Aorta (tissue), 5 donors: ENCODE results near the gene CPEB4. TPM values are rescaled to one million over a fixed set of nuclear protein-coding genes. Genes with fewer than 3 reads are reported as not detected.

Source experiments
- ATAC-seq: fragments of 200-7000 bp; cut with Tn5 transposase; one replicate; pipeline ENCODE4 v1.9.1; 2022; ENCODE audit warnings: moderate library complexity; ENCODE audit not compliant: low FRiP score
- DNase-seq, 2 donors: peaks; one replicate each; pipeline ENCODE4 v3.0.0-alpha.2; 2020
- H3K27ac ChIP-seq, 2 donors: one replicate each; pipeline ENCODE4 v1.5.1; 2013; ENCODE audit warnings: low read length in 2 of 2, mild to moderate bottlenecking in 2 of 2, moderate library complexity in 2 of 2, control low read depth in 1 of 2, inconsistent platforms in 1 of 2, low read depth in 1 of 2
- H3K27me3 ChIP-seq, 2 donors: one replicate each; pipeline ENCODE4 v1.6.1; 2013; ENCODE audit warnings: control low read depth in 1 of 2, low read length in 1 of 2, mild to moderate bottlenecking in 1 of 2, moderate library complexity in 1 of 2; ENCODE audit not compliant: insufficient read depth in 2 of 2, control insufficient read depth in 1 of 2
- H3K36me3 ChIP-seq, 2 donors: one replicate each; pipeline ENCODE4 v1.6.1; 2013; ENCODE audit warnings: control low read depth in 1 of 2, low read length in 1 of 2, mild to moderate bottlenecking in 1 of 2; ENCODE audit not compliant: insufficient read depth in 2 of 2, control insufficient read depth in 1 of 2
- H3K4me1 ChIP-seq, 2 donors: one replicate each; pipeline ENCODE4 v1.6.1; 2013; ENCODE audit warnings: low read length in 2 of 2, control low read depth in 1 of 2, mild to moderate bottlenecking in 1 of 2, moderate library complexity in 1 of 2; ENCODE audit not compliant: insufficient read depth in 2 of 2, control insufficient read depth in 1 of 2
- H3K4me3 ChIP-seq, 2 donors: one replicate each; pipeline ENCODE4 v1.5.1; 2013; ENCODE audit warnings: low read length in 2 of 2, control low read depth in 1 of 2, mild to moderate bottlenecking in 1 of 2
- H3K9me3 ChIP-seq: one replicate; pipeline ENCODE4 v1.6.1; 2013; ENCODE audit warnings: mild to moderate bottlenecking, low read length; ENCODE audit not compliant: control insufficient read depth
- WGBS, 2 donors: extraction: QIAGEN DNeasy Blood & Tissue Kit; methylation state at CpG; one replicate each; pipeline ENCODE4 v1.1.7; 2013; 5-methylcytosine and 5-hydroxymethylcytosine counted together
- intact Hi-C, 2 donors: fragments of 100-400 bp; cut with DNase I; formaldehyde crosslinking; loops; one replicate each; pipeline versions ENCODE4 v1.14.2 to v1.15.0; 2022
- polyA plus RNA-seq, 2 donors: library from polyadenylated mRNA; stranded (reverse); fragments of 200-250 nt; gene quantifications; one replicate each; pipeline ENCODE4 v1.2.3, GENCODE V29; 2013
- total RNA-seq, 2 donors: library from RNA; stranded (reverse); fragmentation: NEBNext Ultra II Directional; extraction: Animal tissue kit (Norgen Biotek cat#: 25700); gene quantifications; one replicate each; pipeline ENCODE4 v1.2.1, GENCODE V29; 2021
- donor health status: healthy with polysubstance abuse.
- donor health status: Bipolar disorder and iron deficiency.
- donor health status: DM: no; HTN: no; CAD: no.
- donor health status: DM: no; HTN: no; CAD: no.
- donor health status: DM: yes; HTN: yes; CAD: no.

Gene CPEB4
- total and polyA plus RNA-seq, 4 donors = 9.0 to 80.1 (median 30.5) TPM

- ATAC-seq (no peak), DNase-seq (no peak)
- intact Hi-C loops = no loop called here
- no peak overlapping the region for H3K27ac ChIP-seq
- H3K4me1 ChIP-seq = no peaks in the 10 kb centered on the region
- H3K27me3 ChIP-seq = no peaks in the 10 kb centered on the region
- H3K4me3 ChIP-seq = no peak overlapping the region
- 75 to 76% methylated on average over 2 of the region's 2 CpGs for WGBS, 2 donors
- H3K36me3 ChIP-seq = peaks cover 0 to 5% of the 10 kb centered on the region in 2 donors
- H3K9me3 ChIP-seq = no peaks in the 10 kb centered on the region
Measured at GRCh38 chr5:173940269-173940668, 52.1 kb downstream of the CPEB4 start.

DNA sequence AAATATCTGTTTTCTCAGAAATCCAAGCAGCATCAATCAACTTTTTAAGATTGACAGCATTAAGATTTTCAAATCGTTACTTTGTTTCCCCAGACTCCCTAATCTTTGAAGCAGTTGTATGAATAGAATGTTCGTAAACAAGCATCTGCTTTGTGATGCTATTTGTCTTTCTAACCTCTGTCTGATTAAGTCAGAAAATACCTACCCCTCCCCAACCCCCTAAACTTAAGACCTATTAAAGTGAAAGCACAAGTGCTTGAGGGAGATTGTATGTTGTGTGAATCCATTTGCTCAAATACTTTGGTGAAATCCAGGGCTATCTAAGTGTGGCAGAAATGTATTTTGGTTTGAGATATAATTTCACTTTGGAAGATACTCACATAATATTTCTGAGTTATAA, 53.0 kb downstream of the CPEB4 start:
- DNase-seq (no peak), ATAC-seq (no peak)
- no peak overlapping the region for H3K27ac ChIP-seq
- H3K4me1 ChIP-seq = no peaks in the 10 kb centered on the region
- WGBS, 2 donors = 87 to 93% methylated on average over 2 of the region's 2 CpGs
- H3K4me3 ChIP-seq = no peak overlapping the region
- intact Hi-C loops = no loop called here
- H3K27me3 ChIP-seq = no peaks in the 10 kb centered on the region
- no peaks in the 10 kb centered on the region for H3K9me3 ChIP-seq
- peaks cover 0 to 5% of the 10 kb centered on the region in 2 donors for H3K36me3 ChIP-seq

- intact Hi-C loops = no loop called here
- WGBS, 2 donors = 87 to 88% methylated on average over 9 of the region's 9 CpGs
- Histone ChIP-seq H3K9me3 (no peaks in the 10 kb centered on the region), H3K27ac (no peak overlapping the region), H3K4me3 (no peak overlapping the region), H3K27me3 (no peaks in the 10 kb centered on the region), H3K4me1 (no peaks in the 10 kb centered on the region), H3K36me3 (peaks cover 0 to 5% of the 10 kb centered on the region in 2 donors)
- no peak for ATAC-seq
- no peak for DNase-seq
Measured at GRCh38 chr5:173941758-173942401, 53.7 kb downstream of the CPEB4 start.

GRCh38 chr5:173944511-173944910, 56.4 kb downstream of the CPEB4 start:
- H3K27ac ChIP-seq = no peak overlapping the region
- no peaks in the 10 kb centered on the region for H3K4me1 ChIP-seq
- 17 to 24% methylated on average over 2 of the region's 2 CpGs for WGBS, 2 donors

GRCh38 chr5:173945160-173945559, 57.0 kb downstream of the CPEB4 start:
- ATAC-seq = no peak

More at GRCh38 chr5:173944511-173944910, 56.4 kb downstream of the CPEB4 start:
- H3K9me3 ChIP-seq = no peaks in the 10 kb centered on the region
- ATAC-seq (no peak), DNase-seq (no peak)
- H3K4me3 ChIP-seq = no peak overlapping the region
- peaks cover 0 to 7% of the 10 kb centered on the region in 2 donors for H3K36me3 ChIP-seq
- intact Hi-C loops = no loop called here
- no peaks in the 10 kb centered on the region for H3K27me3 ChIP-seq

GRCh38 chr5:173946323-173946722, 58.2 kb downstream of the CPEB4 start:
- Histone ChIP-seq H3K4me3 (no peak overlapping the region), H3K4me1 (no peaks in the 10 kb centered on the region), H3K27me3 (no peaks in the 10 kb centered on the region), H3K9me3 (no peaks in the 10 kb centered on the region), H3K36me3 (peaks cover 0 to 7% of the 10 kb centered on the region in 2 donors), H3K27ac (no peak overlapping the region)
- DNase-seq = no peak
- intact Hi-C loops = no loop called here
- no peak for ATAC-seq
- WGBS, 2 donors = 88 to 94% methylated on average over 2 of the region's 2 CpGs

More at GRCh38 chr5:173945160-173945559, 57.0 kb downstream of the CPEB4 start:
- 82 to 87% methylated on average over 2 of the region's 2 CpGs for WGBS, 2 donors
- DNase-seq = no peak
- no peaks in the 10 kb centered on the region for H3K4me1 ChIP-seq
- no peaks in the 10 kb centered on the region for H3K27me3 ChIP-seq
- H3K27ac ChIP-seq = no peak overlapping the region
- intact Hi-C loops = no loop called here
- H3K4me3 ChIP-seq = no peak overlapping the region
- H3K36me3 ChIP-seq = peaks cover 0 to 7% of the 10 kb centered on the region in 2 donors
- no peaks in the 10 kb centered on the region for H3K9me3 ChIP-seq

DNA sequence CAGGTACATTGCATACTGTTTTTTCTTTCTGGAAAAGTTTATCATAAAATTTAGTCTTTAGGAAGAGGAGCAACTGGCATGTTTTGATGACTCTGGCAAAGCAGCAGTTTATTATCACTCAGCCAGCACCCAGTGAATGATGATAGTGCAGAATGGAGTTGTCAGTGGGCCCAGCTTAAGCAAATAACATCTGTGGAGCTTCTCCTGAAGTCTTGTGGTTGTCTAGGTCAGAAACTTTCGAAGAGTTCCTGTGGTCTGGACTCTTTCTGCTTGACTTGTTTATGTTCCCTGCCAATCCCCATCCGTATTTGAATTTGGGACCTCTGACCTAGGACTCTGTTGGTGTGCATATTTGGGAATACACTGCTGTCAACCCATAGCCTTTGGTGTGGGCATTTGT, 62.7 kb downstream of the CPEB4 start:
- no peaks in the 10 kb centered on the region for H3K4me1 ChIP-seq
- WGBS, 2 donors = 66 to 68% methylated on average over 2 of the region's 2 CpGs
- peaks cover 5 to 6% of the 10 kb centered on the region in 2 donors for H3K36me3 ChIP-seq
- H3K27me3 ChIP-seq = no peaks in the 10 kb centered on the region
- no peak for ATAC-seq
- H3K27ac ChIP-seq = no peak overlapping the region
- H3K4me3 ChIP-seq = no peak overlapping the region
- intact Hi-C loops = no loop called here
- no peak for DNase-seq
- no peaks in the 10 kb centered on the region for H3K9me3 ChIP-seq

- DNase-seq (no peak), ATAC-seq (no peak)
- 77 to 82% methylated on average over 5 of the region's 5 CpGs for WGBS, 2 donors
- Histone ChIP-seq H3K36me3 (peaks cover 5 to 8% of the 10 kb centered on the region in 2 donors), H3K4me3 (no peak overlapping the region), H3K27ac (no peak overlapping the region), H3K27me3 (no peaks in the 10 kb centered on the region), H3K4me1 (no peaks in the 10 kb centered on the region), H3K9me3 (no peaks in the 10 kb centered on the region)
- intact Hi-C loops = no loop called here
Measured at GRCh38 chr5:173953528-173954090, 65.5 kb downstream of the CPEB4 start.
